GM23248 (cell line): ENCODE data around the gene HERPUD1. TPM values are rescaled to one million over a fixed set of nuclear protein-coding genes. Genes with fewer than 3 reads are reported as not detected.

Experiments
- DNase-seq: peaks from one replicate; pipeline ENCODE4 v3.0.0-alpha.2; 2015
- H2AFZ ChIP-seq: fragments of 200-600 bp; sonication (generic); 2 replicates; pipeline ENCODE4 v1.6.1; 2016; ENCODE audit warnings: antibody characterized with exemption
- H3F3A ChIP-seq: fragments of 200-600 bp; sonication (generic); 2 replicates; pipeline ENCODE4 v1.6.1; 2016; ENCODE audit warnings: mild to moderate bottlenecking, antibody characterized with exemption, mixed run types; ENCODE audit not compliant: insufficient read depth
- H3K27ac ChIP-seq: fragments of 200-600 bp; sonication (generic); 2 replicates; pipeline ENCODE4 v1.5.1; 2016; ENCODE audit warnings: mild to moderate bottlenecking
- H3K27me3 ChIP-seq: fragments of 200-600 bp; sonication (generic); replicated peaks from 2 replicates; pipeline ENCODE4 v1.6.1; 2016; ENCODE audit warnings: mild to moderate bottlenecking; ENCODE audit not compliant: insufficient read depth
- H3K36me3 ChIP-seq: fragments of 200-600 bp; sonication (generic); 2 replicates; pipeline ENCODE4 v1.6.1; 2016; ENCODE audit warnings: low read depth, mild to moderate bottlenecking
- H3K4me1 ChIP-seq: fragments of 200-600 bp; sonication (generic); 2 replicates; pipeline ENCODE4 v1.6.1; 2016; ENCODE audit warnings: mild to moderate bottlenecking; ENCODE audit not compliant: insufficient read depth
- H3K4me2 ChIP-seq: fragments of 200-600 bp; sonication (generic); one replicate; pipeline ENCODE4 v1.6.1; 2016; ENCODE audit warnings: mild to moderate bottlenecking; ENCODE audit not compliant: unreplicated experiment
- H3K4me3 ChIP-seq: fragments of 200-600 bp; sonication (generic); 2 replicates; pipeline ENCODE4 v1.5.1; 2016; ENCODE audit warnings: mild to moderate bottlenecking
- H3K79me2 ChIP-seq: fragments of 200-600 bp; sonication (generic); 2 replicates; pipeline ENCODE4 v1.6.1; 2016; ENCODE audit warnings: mild to moderate bottlenecking; ENCODE audit not compliant: insufficient read depth
- H3K9ac ChIP-seq: fragments of 200-600 bp; sonication (generic); 2 replicates; pipeline ENCODE4 v1.6.1; 2016; ENCODE audit warnings: mild to moderate bottlenecking
- H3K9me2 ChIP-seq: fragments of 200-600 bp; sonication (generic); 2 replicates; pipeline ENCODE4 v1.6.1; 2016; ENCODE audit warnings: mixed run types, mild to moderate bottlenecking, moderate library complexity; ENCODE audit not compliant: insufficient read depth
- H3K9me3 ChIP-seq: fragments of 200-600 bp; sonication (generic); one replicate; pipeline ENCODE4 v1.6.1; 2017; ENCODE audit warnings: low read depth
- H4K20me1 ChIP-seq: fragments of 200-600 bp; sonication (generic); 2 replicates; pipeline ENCODE4 v1.6.0; 2016; ENCODE audit not compliant: insufficient read depth
- EZH2 ChIP-seq: fragments of 200-600 bp; sonication (generic); IDR thresholded peaks from 2 replicates; pipeline ENCODE4 v1.6.1; 2018; ENCODE audit warnings: antibody characterized with exemption, mild to moderate bottlenecking; ENCODE audit not compliant: insufficient read depth, poor library complexity, severe bottlenecking
- EZH2phosphoT487 ChIP-seq: fragments of 200-600 bp; sonication (generic); IDR thresholded peaks from 2 replicates; pipeline ENCODE4 v1.6.1; 2018; ENCODE audit warnings: antibody characterized with exemption, moderate library complexity, mild to moderate bottlenecking, low read depth; ENCODE audit not compliant: insufficient read depth
- WGBS, 2 experiments: methylation state at CpG; one replicate each; pipeline ENCODE4 v1.1.6; 2015 to 2017; ENCODE audit warnings: low lambda C conversion rate in 2 of 2, low coverage in 1 of 2; ENCODE audit errors: missing lambda C conversion rate in 2 of 2; 5-methylcytosine and 5-hydroxymethylcytosine counted together
- in situ Hi-C: fragments of 300-500 bp; cut with MboI; formaldehyde crosslinking; loops from 2 replicates; pipeline ENCODE4 v1.15.0; 2020
- polyA plus RNA-seq: library from polyadenylated mRNA; unstranded; fragments of >200 nt; fragmentation: Nextera tagmentation; extraction: Ambion mirVana; gene quantifications from 2 replicates; pipeline ENCODE4 v1.2.1, GENCODE V29; 2016
- total RNA-seq: library from RNA; depleted of rRNA; stranded (reverse); fragments of >200 nt; shearing (Covaris generic); gene quantifications from 2 replicates; pipeline ENCODE4 v1.2.3, GENCODE V29; 2014

The HERPUD1 gene
- total and polyA plus RNA-seq, 2 experiments from 2014 or later: 218 to 299 TPM

DNA sequence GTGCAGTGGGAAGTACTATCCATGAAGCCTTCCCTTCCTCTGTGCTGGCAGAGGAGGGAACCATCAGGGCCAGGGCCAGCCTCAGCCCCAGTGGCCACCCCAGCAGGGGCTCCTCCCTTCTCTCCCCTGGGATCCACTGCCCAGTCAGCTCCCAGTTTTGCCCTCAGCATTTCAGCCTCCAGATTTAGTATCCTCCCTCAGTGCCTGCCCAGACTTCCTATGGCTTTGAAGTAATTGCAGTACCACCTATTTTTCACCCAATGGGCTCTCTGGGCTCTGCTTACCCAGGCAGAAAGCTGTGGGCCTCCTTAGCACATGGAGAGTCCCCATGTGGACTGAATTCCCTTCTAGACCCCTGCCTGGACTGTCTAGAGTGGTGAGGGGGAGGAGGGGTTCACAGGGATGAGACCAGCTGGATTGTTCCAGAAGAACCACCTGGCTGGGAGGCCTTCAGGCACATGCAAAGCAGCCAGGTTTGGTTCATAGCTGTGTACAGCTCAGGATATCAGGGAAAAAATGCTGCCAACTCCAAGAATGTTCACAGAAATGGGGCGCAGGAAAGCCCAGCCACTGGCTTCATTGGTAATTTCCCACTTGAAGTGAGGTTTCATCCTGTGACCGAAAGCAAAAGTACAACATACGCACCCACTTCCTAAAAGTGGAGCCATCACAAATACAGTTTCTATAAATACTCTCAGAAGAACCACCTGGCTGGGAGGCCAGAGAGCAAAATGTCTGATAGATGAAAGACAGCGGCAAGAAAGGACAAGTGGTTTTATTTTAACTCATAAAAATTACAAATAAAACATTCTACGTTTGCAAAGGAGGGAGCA, 15.2 kb upstream of the HERPUD1 start:
- H3K4me3 ChIP-seq: no peak overlapping the region
- in situ Hi-C loops: no loop called here
- H3K4me1 ChIP-seq: peaks cover 21% of the 10 kb centered on the region
- no peaks in the 10 kb centered on the region for H3K36me3 ChIP-seq
- TF ChIP-seq EZH2phosphoT487: no peak
- H4K20me1 ChIP-seq: no peaks in the 10 kb centered on the region
- peaks cover 8% of the 10 kb centered on the region; the same call in 1 of the 2 replicates for H3F3A ChIP-seq
- no peak overlapping the region for H3K27ac ChIP-seq
- 0 out of 2 replicates have a peak, but pooled peaks cover 7% of the 10 kb centered on the region for H3K27me3 ChIP-seq
- H2AFZ ChIP-seq: no peak overlapping the region
- no peak overlapping the region for H3K9ac ChIP-seq
- no peaks in the 10 kb centered on the region for H3K9me2 ChIP-seq
- no peaks in the 10 kb centered on the region for H3K9me3 ChIP-seq
- DNase-seq: no peak
- H3K79me2 ChIP-seq: no peaks in the 10 kb centered on the region
- no peak overlapping the region for H3K4me2 ChIP-seq
- WGBS, 2 experiments: 85 to 86% methylated on average over 5 of the region's 5 CpGs

DNA sequence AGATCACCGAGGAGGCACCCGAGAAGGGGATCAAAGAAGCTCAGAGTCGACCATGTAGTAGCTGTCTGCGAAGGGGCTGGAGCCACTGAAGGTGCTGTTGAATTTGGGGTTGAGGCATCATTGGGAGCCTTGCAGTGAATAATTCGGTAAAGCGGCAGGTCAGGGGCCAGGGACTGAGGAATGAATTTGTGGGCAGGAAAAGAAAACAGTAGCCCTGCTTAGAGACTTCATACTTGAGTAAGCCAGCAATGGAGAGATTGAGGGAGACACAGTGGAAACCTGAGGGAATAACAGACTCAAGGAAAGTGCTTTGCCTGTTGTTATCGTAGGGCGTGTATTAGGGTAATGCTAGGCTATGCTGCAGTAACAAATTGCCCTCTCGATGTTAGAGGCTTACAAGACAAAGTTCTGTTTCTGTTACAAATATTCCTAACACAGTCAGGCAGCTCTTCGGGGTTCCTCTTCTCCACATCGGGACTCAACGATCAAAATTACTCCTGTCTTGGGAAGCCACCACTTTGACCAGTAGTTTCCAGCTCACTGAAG, 13.4 kb upstream of the HERPUD1 start:
- TF ChIP-seq EZH2 (no peak), EZH2phosphoT487 (no peak)
- H3K4me1 ChIP-seq: 0 out of 2 replicates have a peak, but pooled peaks cover 4% of the 10 kb centered on the region
- no peak overlapping the region for H3K4me3 ChIP-seq
- in situ Hi-C loops: no loop called here
- no peak overlapping the region for H3K9ac ChIP-seq
- no peaks in the 10 kb centered on the region for H3K36me3 ChIP-seq
- H3K27me3 ChIP-seq: 0 out of 2 replicates have a peak, but pooled peaks cover 7% of the 10 kb centered on the region
- 79 to 81% methylated on average over 12 of the region's 12 CpGs for WGBS, 2 experiments
- H4K20me1 ChIP-seq: no peaks in the 10 kb centered on the region
- no peak overlapping the region for H3K4me2 ChIP-seq
- H3F3A ChIP-seq: peaks cover 2% of the 10 kb centered on the region; the same call in 1 of the 2 replicates
- no peaks in the 10 kb centered on the region for H3K9me3 ChIP-seq
- H3K79me2 ChIP-seq: no peaks in the 10 kb centered on the region
- no peak for DNase-seq
- H2AFZ ChIP-seq: no peak overlapping the region
- no peaks in the 10 kb centered on the region for H3K9me2 ChIP-seq
- no peak overlapping the region for H3K27ac ChIP-seq

DNA sequence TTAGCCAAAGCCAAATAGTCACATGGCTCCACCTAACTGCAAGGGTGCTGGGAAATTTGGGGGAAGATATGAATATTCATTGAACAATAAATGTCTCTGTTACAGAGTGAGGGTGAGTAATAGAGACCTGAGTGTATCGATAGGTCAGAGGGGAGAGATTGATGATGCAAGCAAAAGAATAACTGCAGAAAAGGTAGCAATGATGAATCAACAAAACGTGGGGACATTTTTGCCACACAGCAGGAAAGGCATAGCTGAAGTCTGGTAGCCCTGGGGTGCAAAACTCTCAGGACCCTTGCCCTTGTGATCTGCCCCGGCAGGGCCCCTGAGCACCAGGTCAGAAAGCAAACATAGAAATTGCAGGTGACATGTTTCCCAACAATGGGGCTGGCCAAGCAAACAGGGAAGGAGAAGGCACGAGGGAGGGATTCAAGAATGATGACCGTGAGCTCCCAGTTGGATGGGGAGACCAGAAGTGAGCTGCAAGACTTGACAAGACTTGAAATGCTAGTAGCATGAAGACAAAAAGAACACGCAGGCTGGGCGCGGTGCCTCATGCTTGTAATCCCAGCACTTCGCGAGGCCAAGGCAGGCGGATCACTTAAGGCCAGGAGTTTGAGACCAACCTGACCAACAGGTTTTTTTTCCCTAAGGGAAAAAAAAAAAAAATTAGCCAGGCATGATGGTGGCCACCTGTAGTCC, 12.7 kb upstream of the HERPUD1 start:
- H3K4me3 ChIP-seq: no peak overlapping the region
- no peak overlapping the region for H2AFZ ChIP-seq
- H3K79me2 ChIP-seq: no peaks in the 10 kb centered on the region
- H3F3A ChIP-seq: no peaks in the 10 kb centered on the region; the same call in 1 of the 2 replicates
- H3K27ac ChIP-seq: no peak overlapping the region
- no peaks in the 10 kb centered on the region for H4K20me1 ChIP-seq
- no peaks in the 10 kb centered on the region for H3K9me3 ChIP-seq
- no peaks in the 10 kb centered on the region for H3K9me2 ChIP-seq
- H3K27me3 ChIP-seq: 0 out of 2 replicates have a peak, but pooled peaks cover 7% of the 10 kb centered on the region
- WGBS, 2 experiments: 84 to 85% methylated on average over 11 of the region's 11 CpGs
- no peak for DNase-seq
- no peaks in the 10 kb centered on the region for H3K36me3 ChIP-seq
- H3K9ac ChIP-seq: no peak overlapping the region
- no peaks in the 10 kb centered on the region for H3K4me1 ChIP-seq
- no peak for TF ChIP-seq EZH2
- no peak overlapping the region for H3K4me2 ChIP-seq
- in situ Hi-C loops: no loop called here

DNA sequence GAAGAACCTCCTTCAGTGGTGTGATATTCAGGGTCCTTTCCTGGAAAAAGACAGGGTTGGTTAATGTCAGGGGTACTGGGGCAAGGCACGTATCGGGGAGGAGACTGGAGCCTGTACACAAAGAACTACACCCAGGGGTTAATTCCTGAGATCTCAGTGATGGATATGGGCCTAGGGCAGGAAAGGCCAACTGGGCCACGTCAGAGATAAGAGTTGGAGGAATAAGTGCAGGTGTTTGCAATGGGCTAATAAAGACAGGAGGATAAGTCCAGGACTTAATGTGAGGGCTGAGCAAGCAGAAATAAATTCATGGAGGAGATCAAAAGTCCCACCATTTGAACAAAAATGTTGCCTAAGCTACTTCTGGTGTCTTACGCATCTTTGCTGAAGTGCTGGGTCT, 10.4 kb upstream of the HERPUD1 start:
- Histone ChIP-seq H4K20me1 (no peaks in the 10 kb centered on the region), H2AFZ (no peak overlapping the region)

More for the DNA sequence above, 10.4 kb upstream of the HERPUD1 start:
- no peak overlapping the region for H3K9ac ChIP-seq
- H3K4me3 ChIP-seq: no peak overlapping the region
- no peaks in the 10 kb centered on the region for H3K79me2 ChIP-seq
- H3K9me3 ChIP-seq: no peaks in the 10 kb centered on the region
- in situ Hi-C loops: no loop called here
- H3K4me1 ChIP-seq: no peaks in the 10 kb centered on the region
- TF ChIP-seq EZH2phosphoT487: no peak
- no peaks in the 10 kb centered on the region; the same call in 1 of the 2 replicates for H3F3A ChIP-seq
- no peaks in the 10 kb centered on the region for H3K36me3 ChIP-seq
- H3K27ac ChIP-seq: no peak overlapping the region
- no peaks in the 10 kb centered on the region for H3K9me2 ChIP-seq
- 0 out of 2 replicates have a peak, but pooled peaks cover 7% of the 10 kb centered on the region for H3K27me3 ChIP-seq
- WGBS, 2 experiments: 85 to 87% methylated on average over 4 of the region's 4 CpGs
- H3K4me2 ChIP-seq: no peak overlapping the region
- DNase-seq: no peak
